DOHH2 (cell line): Measurements from ENCODE around the gene RPL7L1.

ENCODE experiments used
- H3F3A ChIP-seq: fragments of 200-600 bp; sonication (generic), shearing (Covaris generic); 2 replicates; pipeline ENCODE4 v1.6.0; 2016; ENCODE audit warnings: antibody characterized with exemption, mild to moderate bottlenecking; ENCODE audit not compliant: control insufficient read depth, insufficient read depth
- H3K27ac ChIP-seq: fragments of 200-600 bp; sonication (generic); 2 replicates; pipeline ENCODE4 v1.5.1; 2014; ENCODE audit warnings: low read depth, mild to moderate bottlenecking, low read length, moderate library complexity
- H3K27me3 ChIP-seq: fragments of 200-600 bp; sonication (generic); 2 replicates; pipeline ENCODE4 v1.6.1; 2014; ENCODE audit warnings: mild to moderate bottlenecking, low read length, mixed read lengths; ENCODE audit not compliant: control insufficient read depth
- H3K36me3 ChIP-seq: fragments of 200-600 bp; sonication (generic); 2 replicates; pipeline ENCODE4 v1.6.1; 2014; ENCODE audit warnings: mild to moderate bottlenecking, low read length, moderate library complexity, mixed read lengths; ENCODE audit not compliant: control insufficient read depth
- H3K4me1 ChIP-seq: fragments of 200-600 bp; sonication (generic); 2 replicates; pipeline ENCODE4 v1.6.1; 2014; ENCODE audit warnings: mild to moderate bottlenecking, low read length, mixed read lengths; ENCODE audit not compliant: control insufficient read depth
- H3K4me2 ChIP-seq: fragments of 200-600 bp; sonication (generic); 2 replicates; pipeline ENCODE4 v1.6.0; 2014; ENCODE audit warnings: mild to moderate bottlenecking, low read length, moderate library complexity
- H3K4me3 ChIP-seq: fragments of 200-600 bp; sonication (generic); 2 replicates; pipeline ENCODE4 v1.5.1; 2014; ENCODE audit warnings: mild to moderate bottlenecking, low read length, mixed read lengths
- H3K79me2 ChIP-seq: fragments of 200-600 bp; sonication (generic); 2 replicates; pipeline ENCODE4 v1.6.1; 2014; ENCODE audit warnings: mild to moderate bottlenecking, low read length, mixed read lengths; ENCODE audit not compliant: control insufficient read depth
- H3K9me2 ChIP-seq: fragments of 200-600 bp; sonication (generic); replicated peaks from 2 replicates; pipeline ENCODE4 v1.6.1; 2014; ENCODE audit warnings: mild to moderate bottlenecking, low read length, mixed read lengths; ENCODE audit not compliant: control insufficient read depth
- H3K9me3 ChIP-seq: fragments of 200-600 bp; sonication (generic); 2 replicates; pipeline ENCODE4 v1.6.1; 2014; ENCODE audit warnings: antibody characterized with exemption, low read length, mixed read lengths; ENCODE audit not compliant: control insufficient read depth, insufficient read depth
- H4K20me1 ChIP-seq: fragments of 200-600 bp; sonication (generic); 2 replicates; pipeline ENCODE4 v1.6.0; 2014; ENCODE audit warnings: low read depth, mild to moderate bottlenecking, antibody characterized with exemption, low read length, moderate library complexity; ENCODE audit not compliant: control insufficient read depth, insufficient read depth
- CTCF ChIP-seq: fragments of 200-600 bp; sonication (generic); IDR thresholded peaks from one replicate; pipeline ENCODE4 v1.5.1; 2014; ENCODE audit warnings: antibody characterized with exemption, mild to moderate bottlenecking, low read depth, low read length; ENCODE audit not compliant: poor library complexity, severe bottlenecking
- EZH2phosphoT487 ChIP-seq: fragments of 200-600 bp; sonication (generic); IDR thresholded peaks from 2 replicates; pipeline ENCODE4 v1.6.1; 2017; ENCODE audit warnings: borderline replicate concordance, mild to moderate bottlenecking, antibody characterized with exemption, low read length, moderate library complexity, mixed read lengths

RPL7L1 gene

GRCh38 chr6:42929821-42930360, 50.5 kb downstream of the RPL7L1 start:
- Histone ChIP-seq H3K4me3 (peak overlapping the region; percentile 80), H3K9me3 (no peaks in the 10 kb centered on the region), H3K27ac (peak overlapping the region; percentile 96), H3K27me3 (no peaks in the 10 kb centered on the region), H4K20me1 (peaks cover 12% of the 10 kb centered on the region; the same call in 1 of the 2 replicates), H3K9me2 (no peaks in the 10 kb centered on the region), H3K4me1 (peaks cover 41% of the 10 kb centered on the region), H3F3A (peaks cover 22% of the 10 kb centered on the region), H3K36me3 (peaks cover 46% of the 10 kb centered on the region), H3K4me2 (peak overlapping the region; percentile 73), H3K79me2 (peaks cover 48% of the 10 kb centered on the region)
- TF ChIP-seq CTCF (no peak), EZH2phosphoT487 (no peak)

- H3K4me2 ChIP-seq = peak overlapping the region; percentile 73
- H3K79me2 ChIP-seq = peaks cover 62% of the 10 kb centered on the region
- peaks cover 22% of the 10 kb centered on the region for H3F3A ChIP-seq
- H3K36me3 ChIP-seq = peaks cover 69% of the 10 kb centered on the region
- H3K27me3 ChIP-seq = no peaks in the 10 kb centered on the region
- no peak overlapping the region for H3K27ac ChIP-seq
- H3K4me1 ChIP-seq = peaks cover 34% of the 10 kb centered on the region
- H3K4me3 ChIP-seq = peak overlapping the region; percentile 48
- TF ChIP-seq CTCF = no peak
- TF ChIP-seq EZH2phosphoT487 = no peak
- no peaks in the 10 kb centered on the region for H3K9me3 ChIP-seq
- H4K20me1 ChIP-seq = peaks cover 12% of the 10 kb centered on the region
- H3K9me2 ChIP-seq = no peaks in the 10 kb centered on the region
Measured at GRCh38 chr6:42932412-42932811, 53.0 kb downstream of the RPL7L1 start.

GRCh38 chr6:42933205-42933604, 53.8 kb downstream of the RPL7L1 start:
- peak overlapping the region; percentile 73 for H3K4me2 ChIP-seq
- H3K27me3 ChIP-seq = no peaks in the 10 kb centered on the region
- no peak overlapping the region for H3K27ac ChIP-seq
- TF ChIP-seq EZH2phosphoT487 = no peak
- no peak for TF ChIP-seq CTCF
- peaks cover 77% of the 10 kb centered on the region for H3K36me3 ChIP-seq
- no peaks in the 10 kb centered on the region for H3K9me2 ChIP-seq
- peaks cover 29% of the 10 kb centered on the region for H3K4me1 ChIP-seq
- no peaks in the 10 kb centered on the region for H3K9me3 ChIP-seq
- H3K4me3 ChIP-seq = peak overlapping the region; percentile 48
- H3F3A ChIP-seq = peaks cover 20% of the 10 kb centered on the region
- H3K79me2 ChIP-seq = peaks cover 62% of the 10 kb centered on the region
- H4K20me1 ChIP-seq = peaks cover 12% of the 10 kb centered on the region
